Activated CD4-positive, alpha-beta T cell treated with anti-CD3 and anti-CD28 coated beads for 36 hours (primary cell): Measurements from ENCODE around the gene RFK. TPM values are rescaled to one million over a fixed set of nuclear protein-coding genes. Genes with fewer than 3 reads are reported as not detected.

Source experiments
- ATAC-seq: fragments of 200-7000 bp; cut with Tn5 transposase; one replicate; pipeline ENCODE4 v1.10.0; 2021; ENCODE audit warnings: mild to moderate bottlenecking, moderate library complexity
- CTCF ChIA-PET: fragments of 350-600 bp; sonication (Branson Sonifier 250); formaldehyde crosslinking; loops from one replicate; lab custom pipeline; 2021; ENCODE audit warnings: antibody characterized with exemption; lab: Charles Lee
- POLR2A ChIA-PET: fragments of 350-600 bp; sonication (Branson Sonifier 250); formaldehyde crosslinking; loops from one replicate; lab custom pipeline; 2021; ENCODE audit warnings: antibody characterized with exemption, inconsistent platforms; lab: Charles Lee
- DNase-seq: peaks from one replicate; pipeline ENCODE4 v3.0.0-alpha.2; 2020
- H3K27ac Mint-ChIP-seq: one replicate; pipeline ENCODE4 v1.8.0; 2021; ENCODE audit warnings: mixed read lengths
- H3K27me3 Mint-ChIP-seq: one replicate; pipeline ENCODE4 v1.8.0; 2021; ENCODE audit warnings: mixed read lengths
- H3K36me3 Mint-ChIP-seq: one replicate; pipeline ENCODE4 v1.8.0; 2021; ENCODE audit warnings: low read depth, mixed read lengths
- H3K4me1 Mint-ChIP-seq: one replicate; pipeline ENCODE4 v1.8.0; 2021; ENCODE audit warnings: mixed read lengths
- H3K4me3 Mint-ChIP-seq: one replicate; pipeline ENCODE4 v1.8.0; 2021; ENCODE audit warnings: mild to moderate bottlenecking, moderate library complexity, mixed read lengths
- H3K9me3 Mint-ChIP-seq: one replicate; pipeline ENCODE4 v1.8.0; 2021; ENCODE audit warnings: low read depth, mixed read lengths
- intact Hi-C, 2 experiments: fragments of 100-400 bp; cut with DNase I in 1 of 2; cut with micrococcal nuclease in 1 of 2; formaldehyde crosslinking; loops; one replicate each; pipeline versions ENCODE4 v1.14.2 to v1.15.1; 2022 to 2024; cut with DNase I, micrococcal nuclease
- total RNA-seq, 2 experiments: library from RNA; stranded (reverse); gene quantifications; one replicate each; pipeline ENCODE4 v1.2.3, GENCODE V29; 2021

RFK gene
- total RNA-seq, 2 experiments from 2014 or later = 7.0 to 8.3 TPM

DNA sequence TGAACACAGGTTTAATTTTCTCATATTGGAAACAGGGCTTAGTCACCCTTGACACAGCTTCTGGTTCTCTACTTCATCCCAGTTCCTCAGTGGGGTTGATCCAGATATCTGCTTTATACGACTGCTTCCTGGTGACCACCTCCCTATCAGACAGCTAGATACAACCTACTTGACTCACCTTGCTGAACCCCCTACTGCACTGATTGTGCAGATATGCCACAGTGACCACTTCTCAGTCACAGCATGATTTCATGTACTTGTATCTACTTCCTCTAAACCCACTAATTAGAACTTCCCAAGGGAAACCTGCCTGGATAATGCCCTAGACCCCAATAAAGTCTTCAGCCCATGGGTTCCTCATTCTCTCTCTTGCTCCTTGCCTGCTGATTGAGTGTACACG lies 18.4 kb upstream of the RFK start:
- ChIA-PET CTCF (no interaction called here), POLR2A (no interaction called here)
- Mint-ChIP-seq H3K27ac (no peak overlapping the region), H3K36me3 (peaks cover 8% of the 10 kb centered on the region), H3K4me3 (no peak overlapping the region), H3K9me3 (peaks cover 8% of the 10 kb centered on the region), H3K4me1 (peaks cover 10% of the 10 kb centered on the region), H3K27me3 (peaks cover 3% of the 10 kb centered on the region)
- no peak for DNase-seq
- ATAC-seq = no peak
- intact Hi-C loops = no loop called here

DNA sequence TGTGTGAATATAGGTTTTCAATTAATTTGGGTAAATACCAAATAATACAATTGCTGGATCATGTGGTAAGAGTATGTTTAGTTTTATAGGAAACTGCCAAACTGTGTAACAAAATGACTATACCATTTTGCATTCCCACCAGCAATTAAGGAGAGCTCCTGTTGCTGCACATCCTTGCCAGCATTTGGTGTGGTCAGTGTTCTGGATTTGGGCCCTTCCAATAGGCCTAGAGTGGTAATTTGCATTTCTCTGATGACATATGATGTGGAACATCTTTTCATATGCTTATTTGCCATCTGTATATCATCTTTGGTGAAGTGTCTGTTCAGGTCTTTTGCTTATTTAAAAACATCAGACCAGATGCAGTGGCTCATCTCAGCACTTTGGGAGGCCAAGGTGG lies 11.6 kb upstream of the RFK start:
- Mint-ChIP-seq H3K9me3 (no peaks in the 10 kb centered on the region), H3K4me1 (peaks cover 11% of the 10 kb centered on the region), H3K4me3 (no peak overlapping the region), H3K27me3 (no peaks in the 10 kb centered on the region), H3K27ac (no peak overlapping the region), H3K36me3 (no peaks in the 10 kb centered on the region)
- intact Hi-C loops = no loop called here
- no peak for ATAC-seq
- ChIA-PET POLR2A (no interaction called here), CTCF (no interaction called here)
- DNase-seq = no peak

DNA sequence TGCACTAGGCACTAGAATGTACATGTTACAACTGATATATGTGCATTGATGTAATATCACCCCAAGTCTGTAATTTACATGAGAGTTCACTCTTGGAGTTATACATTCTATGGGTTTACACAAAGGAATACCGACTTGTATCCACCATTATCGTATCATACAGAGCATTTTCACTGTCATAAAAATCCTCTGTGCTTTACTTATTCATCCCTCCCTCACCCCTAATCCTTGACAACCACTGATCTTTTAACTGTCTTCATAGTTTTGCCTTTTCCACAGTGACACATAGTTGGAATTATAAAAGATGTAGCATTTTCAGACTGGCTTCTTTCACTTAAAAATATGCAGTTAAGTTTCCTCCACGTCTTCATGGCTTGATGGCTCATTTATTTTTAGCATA lies 11.1 kb upstream of the RFK start:
- POLR2A ChIA-PET = no interaction called here
- no peak overlapping the region for H3K27ac Mint-ChIP-seq
- H3K27me3 Mint-ChIP-seq = no peaks in the 10 kb centered on the region
- intact Hi-C loops = no loop called here
- ATAC-seq = no peak
- H3K4me1 Mint-ChIP-seq = peaks cover 11% of the 10 kb centered on the region
- H3K9me3 Mint-ChIP-seq = no peaks in the 10 kb centered on the region
- no peaks in the 10 kb centered on the region for H3K36me3 Mint-ChIP-seq
- no peak for DNase-seq
- CTCF ChIA-PET = interaction anchor here (1.5 to 1.7 kb wide), 2 partner anchors 12 to 15 kb away, joined by 6 read pairs; no protein-coding TSS in a partner anchor
- H3K4me3 Mint-ChIP-seq = no peak overlapping the region

DNA sequence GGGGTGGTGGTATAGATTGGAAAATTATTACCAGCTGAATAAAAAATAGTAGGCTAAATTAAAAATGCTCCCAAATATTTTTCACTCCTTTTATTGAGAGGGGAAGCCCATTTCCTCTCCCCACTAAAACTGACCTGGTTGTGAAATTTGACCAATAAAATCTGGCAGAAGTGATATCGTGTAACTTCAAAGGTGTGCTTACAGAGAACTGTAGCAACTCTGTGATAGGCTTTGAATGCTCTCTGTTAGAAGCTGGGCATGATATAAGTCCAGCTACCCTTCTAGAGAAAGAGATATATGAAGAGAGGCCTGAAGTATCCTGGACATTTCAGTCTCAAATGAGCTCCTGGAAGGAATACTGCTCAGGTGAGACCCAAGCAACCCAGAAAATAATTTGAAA lies 10.2 kb upstream of the RFK start:
- ChIA-PET CTCF (interaction anchor here (0.7 to 1.7 kb wide), 5 partner anchors 12 to 254 kb away, joined by 3 to 6 read pairs (median 3); no protein-coding TSS in a partner anchor), POLR2A (no interaction called here)
- Mint-ChIP-seq H3K27me3 (no peaks in the 10 kb centered on the region), H3K36me3 (no peaks in the 10 kb centered on the region), H3K9me3 (no peaks in the 10 kb centered on the region), H3K27ac (no peak overlapping the region), H3K4me1 (peaks cover 11% of the 10 kb centered on the region), H3K4me3 (no peak overlapping the region)
- ATAC-seq (no peak), DNase-seq (no peak)
- intact Hi-C loops = loop anchor here in 1 of 2 experiments (5.0 kb wide), 1 partner anchor 113 kb away; no protein-coding TSS in a partner anchor

DNA sequence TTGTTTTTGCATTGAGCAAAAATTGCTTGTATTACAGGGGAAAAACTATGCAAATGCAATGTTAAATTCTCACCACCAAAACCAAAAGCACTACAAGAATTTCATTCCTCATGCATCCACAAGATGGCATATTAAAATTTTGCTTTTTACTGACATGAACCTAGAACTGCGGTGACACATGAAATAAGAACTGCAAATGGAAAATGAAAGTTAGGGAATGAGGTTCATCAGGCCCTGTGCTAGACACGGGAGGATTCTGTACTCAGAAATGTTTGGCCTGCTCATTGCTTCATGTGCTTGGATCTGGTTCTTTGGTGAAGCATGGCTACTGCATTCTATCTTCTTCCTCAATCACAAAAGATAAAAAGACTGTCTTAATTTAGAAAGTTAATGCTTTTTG lies 9.1 kb upstream of the RFK start:
- Mint-ChIP-seq H3K4me3 (peak overlapping the region; percentile 16), H3K4me1 (peaks cover 11% of the 10 kb centered on the region), H3K27me3 (no peaks in the 10 kb centered on the region), H3K27ac (peak overlapping the region; percentile 62), H3K9me3 (no peaks in the 10 kb centered on the region), H3K36me3 (no peaks in the 10 kb centered on the region)
- peak; percentile 94 for ATAC-seq
- peak; percentile 30 for DNase-seq
- CTCF ChIA-PET = interaction anchor here (0.8 kb wide), 1 partner anchor 255 kb away, joined by 3 read pairs; no protein-coding TSS in a partner anchor
- intact Hi-C loops = loop anchor here (1.0 to 5.0 kb wide), 7 partner anchors 9 to 301 kb away; partner anchors contain the start of genes GCNT1 (in 1 of the 2) and RFK (in 1 of the 2)
- POLR2A ChIA-PET = no interaction called here

DNA sequence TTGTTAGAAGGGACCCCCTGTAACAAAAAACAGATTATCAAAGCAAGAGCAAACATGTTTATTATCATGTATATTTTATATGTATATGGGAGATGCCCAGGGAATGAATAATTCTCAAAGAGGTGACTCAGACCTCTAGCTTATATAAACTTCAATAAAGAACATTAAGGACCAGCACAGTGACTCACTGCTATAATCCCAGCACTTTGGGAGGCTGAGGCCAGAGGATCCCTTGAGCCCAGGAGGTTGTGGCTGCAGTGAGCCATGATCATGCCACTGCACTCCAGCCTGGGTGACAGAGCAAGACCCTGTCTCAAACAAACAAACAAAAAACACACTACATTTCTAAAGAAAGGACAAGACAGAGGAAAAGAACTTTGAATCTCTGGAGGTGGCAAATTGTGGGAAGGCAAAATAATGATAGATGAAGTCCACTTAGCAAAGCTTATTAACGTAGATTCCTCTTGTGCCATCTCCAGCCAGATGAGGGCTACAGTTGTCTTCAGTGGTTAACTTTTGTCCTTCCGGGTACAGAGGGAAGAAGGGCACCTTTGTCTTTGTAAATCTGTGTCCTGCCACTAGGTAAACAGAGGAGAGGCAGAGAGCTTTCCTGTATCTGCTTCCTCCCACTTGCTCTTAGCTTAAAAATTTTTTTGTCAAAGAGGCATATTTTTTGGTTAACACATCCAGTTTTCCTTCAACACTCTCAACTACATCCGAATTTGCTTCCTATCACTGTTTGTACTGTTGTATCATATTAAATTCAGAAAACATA lies 7.5 kb upstream of the RFK start:
- no peak for DNase-seq
- no peak overlapping the region for H3K4me3 Mint-ChIP-seq
- H3K9me3 Mint-ChIP-seq = no peaks in the 10 kb centered on the region
- ChIA-PET CTCF (interaction anchor here (0.6 to 1.6 kb wide), 6 partner anchors 16 to 303 kb away, joined by 3 to 5 read pairs (median 3); no protein-coding TSS in a partner anchor), POLR2A (no interaction called here)
- peaks cover 11% of the 10 kb centered on the region for H3K4me1 Mint-ChIP-seq
- H3K27me3 Mint-ChIP-seq = no peaks in the 10 kb centered on the region
- no peaks in the 10 kb centered on the region for H3K36me3 Mint-ChIP-seq
- no peak overlapping the region for H3K27ac Mint-ChIP-seq
- intact Hi-C loops = loop anchor here in 1 of 2 experiments (5.0 kb wide), 1 partner anchor 116 kb away; no protein-coding TSS in a partner anchor
- no peak for ATAC-seq

DNA sequence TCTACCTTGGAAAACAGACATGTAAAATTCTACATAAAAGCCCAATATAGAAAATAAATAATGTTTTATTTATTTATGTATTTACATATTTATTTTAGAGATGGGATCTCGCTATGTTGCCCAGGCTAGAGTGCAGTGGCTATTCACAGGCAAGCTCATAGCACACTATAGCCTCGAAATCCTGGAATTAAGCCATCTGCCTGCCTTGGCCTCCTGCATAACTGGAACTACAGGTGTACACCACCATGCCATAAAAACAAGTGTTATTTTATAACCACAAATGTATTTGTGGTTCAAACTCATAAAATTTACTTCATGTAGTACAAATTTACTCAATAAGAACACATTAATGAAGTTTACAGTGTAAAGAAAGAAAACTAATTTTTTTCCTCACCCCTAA lies 7.0 kb upstream of the RFK start:
- no peak overlapping the region for H3K27ac Mint-ChIP-seq
- H3K4me1 Mint-ChIP-seq = peaks cover 11% of the 10 kb centered on the region
- ATAC-seq (no peak), DNase-seq (no peak)
- POLR2A ChIA-PET = no interaction called here
- CTCF ChIA-PET = interaction anchor here (0.6 to 1.6 kb wide), 6 partner anchors 16 to 1136 kb away, joined by 3 to 4 read pairs (median 3); no protein-coding TSS in a partner anchor
- H3K9me3 Mint-ChIP-seq = no peaks in the 10 kb centered on the region
- H3K27me3 Mint-ChIP-seq = no peaks in the 10 kb centered on the region
- no peaks in the 10 kb centered on the region for H3K36me3 Mint-ChIP-seq
- no peak overlapping the region for H3K4me3 Mint-ChIP-seq
- intact Hi-C loops = loop anchor here in 1 of 2 experiments (5.0 kb wide), 1 partner anchor 116 kb away; no protein-coding TSS in a partner anchor

DNA sequence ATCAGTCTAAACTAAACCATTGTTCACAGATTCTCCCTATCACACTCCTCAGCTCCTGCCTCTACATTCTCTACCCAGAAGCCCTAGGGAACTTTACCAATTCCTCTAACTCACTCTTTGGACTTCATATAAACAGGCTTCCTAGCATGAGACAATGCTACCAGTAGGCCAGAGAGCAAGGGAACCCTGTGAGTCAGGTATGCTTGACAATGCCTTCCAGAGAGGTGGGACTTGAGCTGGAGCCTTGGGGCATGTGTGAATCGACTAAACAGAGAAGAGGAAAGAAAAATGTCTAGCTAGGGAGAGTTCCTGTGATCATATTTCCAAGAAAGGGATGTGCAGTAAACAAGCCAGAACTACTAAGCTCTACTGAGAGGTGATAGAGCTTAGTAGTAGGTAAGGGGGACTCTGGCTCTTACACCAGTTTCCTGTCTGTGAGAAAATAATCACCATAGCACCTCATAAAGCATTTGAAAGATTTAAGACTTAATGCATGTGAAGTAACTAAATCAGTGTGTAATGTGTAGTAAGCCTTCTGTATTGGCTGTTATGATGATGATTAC lies 6.4 kb upstream of the RFK start:
- CTCF ChIA-PET = interaction anchor here (0.6 to 1.2 kb wide), 4 partner anchors 42 to 1135 kb away, joined by 3 to 4 read pairs (median 3); no protein-coding TSS in a partner anchor
- H3K4me1 Mint-ChIP-seq = peaks cover 11% of the 10 kb centered on the region
- H3K27ac Mint-ChIP-seq = no peak overlapping the region
- intact Hi-C loops = loop anchor here in 1 of 2 experiments (5.0 kb wide), 1 partner anchor 117 kb away; no protein-coding TSS in a partner anchor
- H3K36me3 Mint-ChIP-seq = no peaks in the 10 kb centered on the region
- DNase-seq (peak; percentile 14), ATAC-seq (peak; percentile 50)
- no peak overlapping the region for H3K4me3 Mint-ChIP-seq
- POLR2A ChIA-PET = no interaction called here
- no peaks in the 10 kb centered on the region for H3K27me3 Mint-ChIP-seq
- no peaks in the 10 kb centered on the region for H3K9me3 Mint-ChIP-seq

DNA sequence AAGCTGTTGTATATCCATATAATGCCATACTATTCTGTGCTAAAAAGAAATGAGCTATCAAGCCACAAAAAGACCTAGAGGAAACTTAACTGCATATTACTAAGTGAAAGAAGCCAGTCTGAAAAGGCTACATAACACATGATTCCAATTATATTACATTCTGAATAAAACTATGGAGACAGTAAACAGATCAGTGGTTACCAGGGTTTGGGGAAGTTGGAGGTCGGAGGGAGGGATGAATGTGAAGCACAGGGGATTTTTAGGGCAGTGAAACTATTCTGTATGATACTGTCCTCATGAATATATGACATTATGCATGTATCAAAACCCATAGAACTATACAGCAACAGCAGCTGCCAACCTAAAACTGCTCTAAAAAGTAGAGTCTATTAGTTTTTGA lies 5.6 kb upstream of the RFK start:
- Mint-ChIP-seq H3K4me1 (peaks cover 15% of the 10 kb centered on the region), H3K9me3 (no peaks in the 10 kb centered on the region), H3K36me3 (no peaks in the 10 kb centered on the region), H3K4me3 (no peak overlapping the region), H3K27ac (no peak overlapping the region), H3K27me3 (no peaks in the 10 kb centered on the region)
- DNase-seq (no peak), ATAC-seq (no peak)
- intact Hi-C loops = loop anchor here (5.0 to 10.0 kb wide), 3 partner anchors 117 to 1445 kb away; partner anchors contain the start of genes C9orf40 (in 1 of the 2), NMRK1 (in 1 of the 2) and OSTF1 (in 1 of the 2)
- ChIA-PET CTCF (interaction anchor here (1.2 kb wide), 1 partner anchor 259 kb away, joined by 3 read pairs; no protein-coding TSS in a partner anchor), POLR2A (no interaction called here)

DNA sequence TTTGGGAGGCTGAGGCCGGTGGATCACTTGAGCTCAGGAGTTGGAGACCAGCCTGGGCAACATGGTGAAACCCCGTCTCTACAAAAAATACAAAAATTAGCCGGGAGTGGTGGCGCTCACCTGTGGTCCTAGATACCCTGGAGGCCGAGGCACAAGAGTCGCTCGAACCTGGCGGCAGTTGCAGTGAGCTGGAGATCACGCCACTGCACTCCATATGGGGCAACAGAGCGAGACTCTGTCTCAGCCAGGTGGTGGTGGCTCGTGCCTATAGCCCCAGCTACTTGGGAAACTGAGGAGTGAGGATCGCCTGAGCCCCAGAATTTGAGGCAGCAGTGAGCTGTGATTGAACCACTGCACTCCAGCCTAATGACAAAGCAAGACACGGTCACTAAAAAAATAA lies 2.4 kb upstream of the RFK start:
- peaks cover 12% of the 10 kb centered on the region for H3K36me3 Mint-ChIP-seq
- H3K4me1 Mint-ChIP-seq = peaks cover 22% of the 10 kb centered on the region
- H3K27ac Mint-ChIP-seq = no peak overlapping the region
- H3K4me3 Mint-ChIP-seq = no peak overlapping the region
- DNase-seq (no peak), ATAC-seq (no peak)
- no peaks in the 10 kb centered on the region for H3K27me3 Mint-ChIP-seq
- CTCF ChIA-PET = no interaction called here
- POLR2A ChIA-PET = interaction anchor here (0.6 kb wide), 1 partner anchor 1173 kb away, joined by 3 read pairs; no protein-coding TSS in a partner anchor
- intact Hi-C loops = loop anchor here (10.0 kb wide), 2 partner anchors 1312 to 1442 kb away; partner anchors contain the start of genes C9orf40 (in 1 of the 2), NMRK1 (in 1 of the 2) and OSTF1 (in 1 of the 2)
- H3K9me3 Mint-ChIP-seq = peaks cover 6% of the 10 kb centered on the region

DNA sequence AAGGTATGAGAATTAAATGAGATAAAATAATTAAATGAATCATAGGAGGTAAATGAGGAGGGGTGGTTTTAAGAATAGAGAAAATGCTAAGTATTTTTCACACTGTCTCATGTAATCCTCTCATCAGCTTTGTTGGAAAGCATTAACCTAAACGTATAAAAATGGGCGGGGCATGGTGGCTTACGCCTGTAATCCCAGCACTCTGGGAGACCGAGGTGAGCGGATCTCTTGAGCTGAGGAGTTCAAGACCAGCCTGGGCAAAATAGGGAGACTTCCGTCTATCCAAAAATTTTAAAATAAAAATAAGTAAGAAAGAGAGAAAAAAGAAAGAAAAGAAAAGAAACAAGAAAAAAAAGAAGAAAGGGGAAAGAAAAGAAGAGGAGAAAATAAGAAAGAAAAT lies 1.9 kb upstream of the RFK start:
- ChIA-PET CTCF (no interaction called here), POLR2A (no interaction called here)
- DNase-seq (no peak), ATAC-seq (no peak)
- intact Hi-C loops = loop anchor here (10.0 kb wide), 2 partner anchors 1311 to 1441 kb away; partner anchors contain the start of genes C9orf40 (in 1 of the 2), NMRK1 (in 1 of the 2) and OSTF1 (in 1 of the 2)
- Mint-ChIP-seq H3K9me3 (peaks cover 6% of the 10 kb centered on the region), H3K27me3 (no peaks in the 10 kb centered on the region), H3K27ac (no peak overlapping the region), H3K4me3 (no peak overlapping the region), H3K4me1 (peaks cover 23% of the 10 kb centered on the region), H3K36me3 (peaks cover 13% of the 10 kb centered on the region)
